GM12801 (cell line): ENCODE data around the gene FBXL17.

Experiments used
- CTCF ChIP-seq: IDR thresholded peaks from one replicate; pipeline ENCODE4 v1.5.1; 2011; ENCODE audit warnings: control low read depth; ENCODE audit not compliant: insufficient read length; ENCODE audit errors: extremely low read depth

FBXL17 gene

GRCh38 chr5:107990881-107991810 is 390.8 kb downstream of the FBXL17 start:
- no peak for TF ChIP-seq CTCF

GRCh38 chr5:107985144-107985543 is 396.8 kb downstream of the FBXL17 start:
- TF ChIP-seq CTCF: no peak

- TF ChIP-seq CTCF: no peak
Observed at GRCh38 chr5:107982703-107983425, 399.0 kb downstream of the FBXL17 start.

GRCh38 chr5:107980923-107981692 is 400.8 kb downstream of the FBXL17 start:
- TF ChIP-seq CTCF: no peak

GRCh38 chr5:107979900-107980299 is 402.0 kb downstream of the FBXL17 start:
- TF ChIP-seq CTCF: no peak

GRCh38 chr5:107979291-107979690 is 402.6 kb downstream of the FBXL17 start:
- TF ChIP-seq CTCF: no peak

- TF ChIP-seq CTCF: no peak
Observed at GRCh38 chr5:107977550-107978071, 404.3 kb downstream of the FBXL17 start.
